ENCODE data around the gene GPC1.
A peak's percentile ranks its signal among the peaks of the same experiment; 100 is the strongest.
"Not testable (repeated sequence)": the region's sequence is repeated elsewhere in the genome, so short reads cannot be mapped to it uniquely, and the experiment has no call there.

The GPC1 gene

GRCh38 chr2:240435457-240435947, at the start of gene GPC1:
TSS of gene GPC1 (plus strand) at chr2:240435663. CDS start at chr2:240435919, 256 bp downstream.
- DNase-seq (ENCODE audit: insufficient read length, low spot score) (peak; percentile 85), FAIRE-seq (no peak)

GRCh38 chr2:240386326-240386725, 49.1 kb upstream of the GPC1 start:
- DNase-seq (ENCODE audit: insufficient read length, low spot score), result no peak
- no peak for FAIRE-seq

- DNase-seq (ENCODE audit: insufficient read length, low spot score); FAIRE-seq: not testable (repeated sequence)
These were observed 48.7 kb upstream of the GPC1 start for GRCh38 chr2:240386743-240387142.

- DNase-seq (ENCODE audit: insufficient read length, low spot score) (no peak), FAIRE-seq (no peak)
These were observed 48.2 kb upstream of the GPC1 start for GRCh38 chr2:240387325-240387668.

GRCh38 chr2:240387669-240388358, 47.6 kb upstream of the GPC1 start:
- no peak for FAIRE-seq

GRCh38 chr2:240388471-240389301, 46.8 kb upstream of the GPC1 start:
- FAIRE-seq (no peak), DNase-seq (ENCODE audit: insufficient read length, low spot score) (no peak)

More at GRCh38 chr2:240387669-240388358, 47.6 kb upstream of the GPC1 start:
- DNase-seq (ENCODE audit: insufficient read length, low spot score), result no peak

- FAIRE-seq, result no peak
- no peak for DNase-seq (ENCODE audit: insufficient read length, low spot score)
These were observed 46.1 kb upstream of the GPC1 start for GRCh38 chr2:240389302-240389805.

- DNase-seq (ENCODE audit: insufficient read length, low spot score) (no peak), FAIRE-seq (no peak)
These were observed 45.1 kb upstream of the GPC1 start for GRCh38 chr2:240390091-240391073.

- FAIRE-seq, result no peak
- no peak for DNase-seq (ENCODE audit: insufficient read length, low spot score)
These were observed 44.1 kb upstream of the GPC1 start for GRCh38 chr2:240391111-240392051.

- no peak for FAIRE-seq
These were observed 43.1 kb upstream of the GPC1 start for GRCh38 chr2:240392084-240392947.

GRCh38 chr2:240392948-240393830, 42.3 kb upstream of the GPC1 start:
- DNase-seq (ENCODE audit: insufficient read length, low spot score) (no peak), FAIRE-seq (no peak)

More at GRCh38 chr2:240392084-240392947, 43.1 kb upstream of the GPC1 start:
- DNase-seq (ENCODE audit: insufficient read length, low spot score), result no peak

- no peak for FAIRE-seq
These were observed 41.5 kb upstream of the GPC1 start for GRCh38 chr2:240393831-240394410.

GRCh38 chr2:240394549-240394948, 40.9 kb upstream of the GPC1 start:
- FAIRE-seq (no peak), DNase-seq (ENCODE audit: insufficient read length, low spot score) (no peak)

More at GRCh38 chr2:240393831-240394410, 41.5 kb upstream of the GPC1 start:
- no peak for DNase-seq (ENCODE audit: insufficient read length, low spot score)

GRCh38 chr2:240395448-240395847, 40.0 kb upstream of the GPC1 start:
- FAIRE-seq (no peak), DNase-seq (ENCODE audit: insufficient read length, low spot score) (no peak)

GRCh38 chr2:240395896-240396622, 39.4 kb upstream of the GPC1 start:
- DNase-seq (ENCODE audit: insufficient read length, low spot score) (no peak), FAIRE-seq (no peak)

All from GM19239 (cell line).